ENCODE results near the gene MYB.

DNA sequence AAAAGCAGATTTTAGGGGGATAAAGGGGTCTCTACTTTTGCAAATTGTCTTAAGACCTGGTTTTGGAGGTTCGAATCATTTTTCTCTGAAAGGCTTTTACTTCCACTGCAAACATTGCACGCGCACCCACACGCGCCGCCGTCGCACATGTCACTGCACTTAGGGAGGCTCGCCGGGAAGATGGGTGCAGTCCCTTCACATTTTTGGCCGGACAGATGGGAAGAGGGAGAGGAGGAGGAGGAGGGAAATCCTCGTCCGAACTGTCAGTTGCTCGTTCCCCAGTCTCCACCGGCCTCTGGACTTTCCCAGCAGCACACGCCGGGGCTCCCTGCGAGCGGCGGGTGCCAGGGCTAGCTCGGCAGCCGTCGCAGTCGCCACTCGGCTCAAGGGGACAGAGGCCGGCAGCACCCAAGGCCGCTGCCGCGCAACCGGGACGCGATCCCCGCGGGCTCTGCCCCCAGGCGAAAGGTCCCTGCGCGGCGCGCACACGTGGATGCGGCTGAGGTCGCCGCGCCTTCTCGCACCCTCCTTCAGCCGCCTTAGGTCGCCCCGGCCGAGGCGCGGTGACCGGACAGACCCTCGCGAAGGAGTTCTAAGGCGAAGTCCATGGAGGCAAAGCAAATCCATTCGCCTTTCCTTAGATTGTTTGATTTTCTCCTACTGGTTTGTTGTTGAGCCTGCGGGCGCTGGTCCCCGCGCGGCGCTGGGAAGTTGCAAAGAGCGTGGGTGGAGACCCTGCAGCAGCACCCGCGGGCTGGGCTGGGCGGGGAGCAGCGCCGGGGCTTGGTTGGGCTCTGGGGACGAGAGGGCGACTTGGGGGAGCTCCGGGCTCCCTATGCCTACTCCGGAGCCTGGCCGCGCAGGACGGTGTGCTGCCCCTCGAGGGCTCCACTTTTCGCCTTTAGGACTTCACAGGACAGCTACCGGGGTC, 1.2 kb downstream of the MYB start:
- TF ChIP-seq, protein P1, sequence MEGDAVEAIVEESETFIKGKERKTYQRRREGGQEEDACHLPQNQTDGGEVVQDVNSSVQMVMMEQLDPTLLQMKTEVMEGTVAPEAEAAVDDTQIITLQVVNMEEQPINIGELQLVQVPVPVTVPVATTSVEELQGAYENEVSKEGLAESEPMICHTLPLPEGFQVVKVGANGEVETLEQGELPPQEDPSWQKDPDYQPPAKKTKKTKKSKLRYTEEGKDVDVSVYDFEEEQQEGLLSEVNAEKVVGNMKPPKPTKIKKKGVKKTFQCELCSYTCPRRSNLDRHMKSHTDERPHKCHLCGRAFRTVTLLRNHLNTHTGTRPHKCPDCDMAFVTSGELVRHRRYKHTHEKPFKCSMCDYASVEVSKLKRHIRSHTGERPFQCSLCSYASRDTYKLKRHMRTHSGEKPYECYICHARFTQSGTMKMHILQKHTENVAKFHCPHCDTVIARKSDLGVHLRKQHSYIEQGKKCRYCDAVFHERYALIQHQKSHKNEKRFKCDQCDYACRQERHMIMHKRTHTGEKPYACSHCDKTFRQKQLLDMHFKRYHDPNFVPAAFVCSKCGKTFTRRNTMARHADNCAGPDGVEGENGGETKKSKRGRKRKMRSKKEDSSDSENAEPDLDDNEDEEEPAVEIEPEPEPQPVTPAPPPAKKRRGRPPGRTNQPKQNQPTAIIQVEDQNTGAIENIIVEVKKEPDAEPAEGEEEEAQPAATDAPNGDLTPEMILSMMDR (conservative IDR thresholded peaks at IDR 0.05): no peak
- TF ChIP-seq ZFX (IDR thresholded peaks at IDR 0.05): no peak
